Kidney (tissue), 14 donors: ENCODE data around the gene FUBP3. TPM values are rescaled to one million over a fixed set of nuclear protein-coding genes. Genes with fewer than 3 reads are reported as not detected.

Experiments
- DNase-seq, 5 donors: peaks; one replicate each; pipeline ENCODE4 v3.0.0-alpha.2; 2013 to 2020
- FAIRE-seq: peaks from 2 replicates; lab custom pipeline; 2012; peaks lifted over from hg19 to GRCh38; lab: Jason Lieb, UNC
- H3K27ac ChIP-seq, 2 donors: one replicate each; pipeline ENCODE4 v1.7.0; 2013; ENCODE audit warnings: low read depth in 2 of 2, low read length in 2 of 2, inconsistent platforms in 1 of 2
- H3K27me3 ChIP-seq: one replicate; pipeline ENCODE4 v1.7.1; 2013; ENCODE audit warnings: low read length, inconsistent platforms; ENCODE audit not compliant: control insufficient read depth, insufficient read depth
- H3K36me3 ChIP-seq, 3 donors: one replicate each; pipeline versions ENCODE4 v1.7.0 to v1.7.1; 2013; ENCODE audit warnings: low read length in 3 of 3, control low read depth in 1 of 3, inconsistent platforms in 1 of 3; ENCODE audit not compliant: insufficient read depth in 3 of 3, control insufficient read depth in 2 of 3
- H3K4me1 ChIP-seq, 3 donors: one replicate each; pipeline versions ENCODE4 v1.7.0 to v1.7.1; 2013; ENCODE audit warnings: low read length in 3 of 3, inconsistent platforms in 1 of 3, low read depth in 1 of 3; ENCODE audit not compliant: control insufficient read depth in 2 of 3, insufficient read depth in 2 of 3
- H3K4me3 ChIP-seq, 3 donors: one replicate each; pipeline versions ENCODE4 v1.7.0 to v1.8.1; 2013; ENCODE audit warnings: low read length in 3 of 3, control low read depth in 1 of 3, inconsistent platforms in 1 of 3
- H3K9ac ChIP-seq, 3 donors: one replicate each; pipeline versions ENCODE4 v1.7.0 to v1.7.1; 2013; ENCODE audit warnings: low read length in 3 of 3, control low read depth in 1 of 3, inconsistent platforms in 1 of 3
- H3K9me3 ChIP-seq, 3 donors: one replicate each; pipeline versions ENCODE4 v1.7.0 to v1.7.1; 2013; ENCODE audit warnings: low read length in 3 of 3, control low read depth in 1 of 3, inconsistent platforms in 1 of 3; ENCODE audit not compliant: control insufficient read depth in 2 of 3, insufficient read depth in 1 of 3
- CTCF ChIP-seq: IDR thresholded peaks from 3 replicates; pipeline ENCODE4 v1.5.1; 2012; ENCODE audit warnings: mild to moderate bottlenecking, moderate library complexity, borderline replicate concordance; ENCODE audit not compliant: insufficient read depth; ENCODE audit errors: extremely low read depth
- intact Hi-C: fragments of 100-400 bp; cut with DNase I; formaldehyde crosslinking; loops from one replicate; pipeline ENCODE4 v1.11.1; 2022
- polyA plus RNA-seq: library from polyadenylated mRNA; stranded (reverse); fragments of 350-450 nt; fragmentation: Illumina TruSeq; extraction: RNeasy Lipid Tissue Mini Kit (QIAGEN cat#74804); gene quantifications from one replicate; pipeline ENCODE4 v1.2.3, GENCODE V29; 2014; ENCODE audit warnings: low read depth, low replicate concordance; ENCODE audit not compliant: insufficient read depth
- total RNA-seq: library from RNA; stranded (reverse); fragmentation: NEBNext Ultra II Directional; extraction: Animal tissue kit (Norgen Biotek cat#: 25700); gene quantifications from one replicate; pipeline ENCODE4 v1.2.1, GENCODE V29; 2021
- donor health status: control.
- donor health status: control.
- donor health status: control.
- donor health status: control.
- donor health status: control.
- donor health status: DM: yes; HTN: yes; CAD: no.
- donor health status: Normal renal cell carcinoma (clear cell type).

Gene FUBP3
- total and polyA plus RNA-seq, 2 donors from 2014 or later = 19.4 to 44.1 TPM

GRCh38 chr9:130664251-130665028, 85.1 kb downstream of the FUBP3 start, which contains the start of gene PRDM12:
TSS of gene PRDM12 (plus strand) at chr9:130664594. CDS start at chr9:130664654, 60 bp downstream.
- no peaks in the 10 kb centered on the region for H3K36me3 ChIP-seq
- intact Hi-C loops = no loop called here
- DNase-seq (peak in 1 of 5 donors; percentile 18), FAIRE-seq (no peak)
- no peak for TF ChIP-seq CTCF
- peaks cover 0 to 3% (median 0%) of the 10 kb centered on the region in 3 donors for H3K4me1 ChIP-seq
- H3K27ac ChIP-seq = no peak within 1 kb of the TSS
- H3K9me3 ChIP-seq = no peaks in the 10 kb centered on the region
- peaks cover 39% of the 10 kb centered on the region for H3K27me3 ChIP-seq
- no peak within 1 kb of the TSS for H3K4me3 ChIP-seq
- H3K9ac ChIP-seq = no peak within 1 kb of the TSS

- no peak overlapping the region for H3K27ac ChIP-seq
- no peaks in the 10 kb centered on the region for H3K9me3 ChIP-seq
- intact Hi-C loops = no loop called here
- no peak for FAIRE-seq
- H3K4me3 ChIP-seq = no peak overlapping the region
- H3K27me3 ChIP-seq = peaks cover 38% of the 10 kb centered on the region
- peaks cover 0 to 3% (median 0%) of the 10 kb centered on the region in 3 donors for H3K4me1 ChIP-seq
- no peak for DNase-seq
- no peak overlapping the region for H3K9ac ChIP-seq
- no peak for TF ChIP-seq CTCF
- H3K36me3 ChIP-seq = no peaks in the 10 kb centered on the region
Measured at GRCh38 chr9:130665029-130665430, 85.7 kb downstream of the FUBP3 start.

- H3K9me3 ChIP-seq = no peaks in the 10 kb centered on the region
- FAIRE-seq = no peak
- no peak overlapping the region for H3K9ac ChIP-seq
- no peak overlapping the region for H3K4me3 ChIP-seq
- intact Hi-C loops = no loop called here
- H3K27ac ChIP-seq = no peak overlapping the region
- peak in 1 of 5 donors; percentile 33 for DNase-seq
- no peaks in the 10 kb centered on the region for H3K36me3 ChIP-seq
- no peak for TF ChIP-seq CTCF
- H3K27me3 ChIP-seq = peaks cover 38% of the 10 kb centered on the region
- peaks cover 0 to 3% (median 0%) of the 10 kb centered on the region in 3 donors for H3K4me1 ChIP-seq
Measured at GRCh38 chr9:130665431-130666392, 86.3 kb downstream of the FUBP3 start.
